Gastrocnemius medialis (tissue), 4 donors: ENCODE results near the gene C1QA.

Experiments
- CTCF ChIP-seq, 5 experiments: fragments of 450-650 bp in 3 of 5; fragments of 200-600 bp in 2 of 5; sonication (generic) in 2 of 5; IDR thresholded peaks in 4 of 5; conservative IDR thresholded peaks in 1 of 5; 1 replicate in 4 of 5; 2 replicates in 1 of 5; pipeline ENCODE4 v1.5.1; 2016 to 2019; ENCODE audit warnings: antibody characterized with exemption in 5 of 5, mild to moderate bottlenecking in 3 of 5, moderate library complexity in 3 of 5
- POLR2A ChIP-seq, 2 donors: fragments of 450-650 bp; IDR thresholded peaks; one replicate each; pipeline ENCODE4 v1.6.1; 2017; ENCODE audit warnings: antibody characterized with exemption in 2 of 2, mild to moderate bottlenecking in 2 of 2, moderate library complexity in 2 of 2

GRCh38 chr1:22587247-22587646 lies 49.2 kb upstream of the C1QA start:
- TF ChIP-seq POLR2A (IDR thresholded peaks at IDR 0.05) (no peak), CTCF (IDR thresholded peaks at IDR 0.05 in 4 of 5, conservative IDR thresholded peaks at IDR 0.05 in 1 of 5) (no peak)
